GM18870 (cell line): ENCODE results near the gene HOXB8.

Source experiments
- ATAC-seq: cut with Tn5 transposase; IDR thresholded peaks from one replicate; pipeline ENCODE4 v1.9.1; 2021; ENCODE audit warnings: moderate library complexity; ENCODE audit not compliant: unreplicated experiment

Gene HOXB8

DNA sequence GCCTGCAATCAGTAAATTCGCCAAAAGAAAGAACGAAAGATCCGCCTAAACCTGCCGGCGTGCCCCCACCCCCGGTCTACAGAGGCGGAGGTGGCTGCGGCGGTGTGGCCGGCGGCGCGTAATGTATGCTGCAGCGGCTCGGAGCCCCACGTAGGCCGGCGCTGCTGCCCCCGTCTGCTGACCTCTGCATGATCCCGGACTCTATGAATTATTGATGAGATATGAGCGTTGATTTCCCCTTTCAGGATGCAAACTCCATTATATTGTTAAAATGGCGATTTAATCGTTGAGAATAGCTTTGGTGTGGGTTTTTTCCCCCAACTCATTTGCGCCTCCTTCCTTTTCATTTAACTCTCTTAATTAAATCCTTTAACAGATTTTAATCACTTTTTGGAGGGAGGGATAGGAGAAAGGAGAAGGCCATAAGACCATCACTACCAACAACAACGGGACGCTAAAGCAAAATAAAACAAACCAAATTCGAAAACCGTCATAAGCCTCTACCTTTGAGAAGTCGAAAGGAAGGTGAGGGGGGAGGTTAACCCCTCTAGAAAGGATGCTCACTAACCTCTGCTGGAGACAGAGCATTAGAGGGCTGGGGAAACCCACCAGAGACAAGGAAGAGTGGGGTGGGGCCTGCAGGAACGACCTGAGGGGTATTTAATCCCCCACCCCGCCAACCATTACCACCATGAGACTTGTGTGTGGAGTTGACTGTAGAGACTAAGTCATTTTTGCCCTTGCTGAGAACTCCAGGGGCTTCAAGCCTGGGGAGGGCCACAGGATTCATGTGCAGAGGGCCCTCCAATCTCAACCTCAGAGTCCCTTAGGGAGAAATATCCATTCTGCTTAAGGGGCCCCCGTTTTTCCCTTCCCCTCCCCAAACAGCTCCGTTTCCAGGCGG is 28.5 kb downstream of the HOXB8 start:
- ATAC-seq, result no peak

GRCh38 chr17:48584223-48584741 is 30.8 kb downstream of the HOXB8 start:
- ATAC-seq, result no peak

DNA sequence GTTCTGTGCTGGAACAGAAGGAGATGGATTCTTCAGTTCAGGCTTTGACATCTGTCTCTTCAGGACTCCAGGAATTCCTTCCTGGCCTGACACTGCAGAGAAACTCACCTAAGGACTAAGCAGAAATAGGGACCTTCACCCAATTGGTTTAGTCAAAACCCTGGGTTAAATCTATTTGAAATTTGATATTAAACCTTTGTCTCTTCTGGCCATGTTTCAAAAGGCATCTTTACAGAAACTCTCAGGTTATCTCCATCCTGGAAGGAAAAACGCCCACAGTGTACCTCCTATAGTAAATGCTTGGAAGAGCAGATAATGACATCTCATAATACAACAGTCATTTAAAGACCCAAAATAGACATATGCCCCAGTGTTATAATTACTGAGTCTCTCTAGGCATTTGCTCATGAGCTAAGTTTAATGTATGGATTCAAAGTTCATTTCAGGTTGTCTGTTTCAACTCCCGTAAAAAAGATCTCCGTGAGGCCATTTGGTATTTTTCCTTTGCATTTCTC is 31.3 kb downstream of the HOXB8 start:
- ATAC-seq, result no peak

- no peak for ATAC-seq
These were observed 32.4 kb downstream of the HOXB8 start for GRCh38 chr17:48582750-48583069.

DNA sequence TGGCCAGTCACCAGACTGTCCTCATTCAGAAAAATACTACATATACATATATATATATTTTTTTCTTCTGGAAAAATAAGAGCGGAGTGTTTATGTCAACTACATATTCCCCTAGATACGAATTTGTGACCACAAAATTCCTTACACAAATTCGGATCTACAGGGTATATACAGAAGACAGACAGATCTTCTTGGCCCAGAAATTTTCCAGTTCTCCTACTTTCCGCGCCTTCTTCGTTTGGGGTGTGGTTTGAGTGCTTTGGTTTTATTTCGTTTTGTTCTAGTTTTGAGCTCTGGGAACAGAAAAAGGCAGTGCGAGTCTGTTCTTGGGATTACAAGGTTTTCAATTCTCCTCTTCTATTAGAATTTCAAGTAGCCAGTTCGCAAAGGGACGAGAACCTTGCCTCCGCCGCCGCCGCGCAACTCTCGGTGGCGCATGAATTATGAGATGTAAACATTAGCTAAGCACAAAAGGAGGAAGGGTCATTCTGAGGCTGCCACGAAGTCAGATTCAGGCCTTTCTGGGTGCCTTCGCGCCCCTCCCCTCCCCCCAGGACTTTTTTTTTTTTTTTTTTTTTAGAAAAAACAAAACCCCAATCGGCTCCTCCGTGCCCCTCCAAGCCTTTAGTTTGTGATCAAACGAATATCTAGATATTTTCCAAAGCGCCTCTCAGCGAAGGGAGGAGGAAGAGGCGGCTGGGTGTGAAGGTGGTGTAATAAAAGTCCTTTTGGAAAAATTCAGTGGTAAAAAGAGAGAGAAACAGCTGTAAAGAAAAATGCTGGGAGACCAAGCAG is 35.1 kb downstream of the HOXB8 start:
- no peak for ATAC-seq

- no peak for ATAC-seq
These were observed 35.7 kb downstream of the HOXB8 start for GRCh38 chr17:48579471-48579759.

DNA sequence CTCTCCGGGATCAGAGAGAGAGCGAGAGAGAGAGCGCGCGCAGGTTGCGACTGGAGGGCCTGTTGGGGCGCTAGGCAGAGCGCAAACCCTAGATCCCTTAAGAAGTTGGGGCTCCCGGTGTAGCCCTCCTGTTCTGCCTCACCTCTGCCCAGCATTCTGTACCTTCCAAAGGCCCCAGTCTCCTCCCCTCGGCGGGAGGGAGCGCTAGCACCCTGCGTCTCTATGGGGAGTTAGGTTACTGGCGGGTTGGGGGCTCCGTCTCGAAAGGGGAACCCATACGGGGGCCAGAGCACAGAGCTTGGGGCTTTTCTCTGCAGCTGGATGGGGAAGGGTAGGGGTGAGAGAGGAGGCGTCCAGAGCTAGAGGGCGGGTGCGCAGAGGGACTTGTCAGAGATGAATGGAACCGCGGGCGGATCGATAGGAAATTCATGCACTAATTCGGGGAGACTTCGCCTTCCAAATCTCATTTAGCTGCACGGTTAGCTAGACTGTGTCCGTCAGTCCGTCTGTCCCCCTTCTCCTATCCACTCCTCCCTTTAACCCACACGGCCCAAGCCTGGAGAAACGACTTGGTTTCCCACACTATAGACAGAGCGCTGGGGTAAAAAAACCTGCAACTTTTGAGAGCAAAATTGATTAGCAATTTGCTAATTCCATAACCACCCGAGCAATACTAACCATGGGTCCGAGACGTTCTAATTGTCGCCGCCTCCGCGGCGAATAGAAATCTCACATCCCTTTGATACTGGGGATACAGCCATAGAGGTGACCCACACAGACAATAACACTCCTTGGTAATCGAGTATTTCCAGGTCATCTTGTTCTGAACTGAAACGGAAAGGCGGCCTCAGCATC is 36.2 kb downstream of the HOXB8 start:
- ATAC-seq, result no peak

DNA sequence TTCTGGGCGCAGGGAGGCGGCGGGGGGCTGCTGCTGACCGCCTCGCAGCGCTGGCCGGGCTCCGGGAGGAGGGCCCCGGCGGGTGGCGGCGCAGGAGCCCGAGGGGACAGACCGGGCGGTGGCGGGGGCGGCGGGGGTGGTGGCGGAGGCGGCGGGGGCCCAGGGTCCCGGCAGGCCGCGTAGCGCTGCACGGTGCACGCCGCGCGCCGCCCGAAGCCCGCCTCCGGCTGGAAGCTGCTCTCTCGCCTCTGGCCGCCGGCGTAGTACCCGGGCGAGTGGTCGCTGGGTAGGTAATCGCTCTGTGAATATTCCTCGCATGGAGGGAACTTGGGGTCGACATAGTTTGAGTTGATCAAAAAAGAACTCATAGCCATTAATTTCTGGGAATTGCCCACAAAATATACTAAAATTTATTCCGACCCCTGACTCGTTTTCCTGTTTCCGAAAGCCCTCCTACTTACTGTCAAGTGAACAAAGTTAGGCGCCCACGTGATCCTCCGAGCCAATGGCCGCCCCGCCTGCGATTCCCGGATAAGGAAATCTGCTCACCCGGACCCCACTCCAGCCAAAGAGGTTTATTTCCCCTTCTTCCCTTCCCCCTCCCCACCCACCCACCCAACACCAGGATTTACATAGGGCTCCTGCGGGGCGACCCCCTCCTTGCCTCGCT is 37.0 kb downstream of the HOXB8 start, which contains the start of gene HOXB4:
TSS of gene HOXB4 (minus strand) at position 405 of the 670 bp plus-strand sequence. CDS start at position 374, 31 bp downstream.
- ATAC-seq, result no peak

- no peak for ATAC-seq
These were observed 37.7 kb downstream of the HOXB8 start for GRCh38 chr17:48577330-48577945.

DNA sequence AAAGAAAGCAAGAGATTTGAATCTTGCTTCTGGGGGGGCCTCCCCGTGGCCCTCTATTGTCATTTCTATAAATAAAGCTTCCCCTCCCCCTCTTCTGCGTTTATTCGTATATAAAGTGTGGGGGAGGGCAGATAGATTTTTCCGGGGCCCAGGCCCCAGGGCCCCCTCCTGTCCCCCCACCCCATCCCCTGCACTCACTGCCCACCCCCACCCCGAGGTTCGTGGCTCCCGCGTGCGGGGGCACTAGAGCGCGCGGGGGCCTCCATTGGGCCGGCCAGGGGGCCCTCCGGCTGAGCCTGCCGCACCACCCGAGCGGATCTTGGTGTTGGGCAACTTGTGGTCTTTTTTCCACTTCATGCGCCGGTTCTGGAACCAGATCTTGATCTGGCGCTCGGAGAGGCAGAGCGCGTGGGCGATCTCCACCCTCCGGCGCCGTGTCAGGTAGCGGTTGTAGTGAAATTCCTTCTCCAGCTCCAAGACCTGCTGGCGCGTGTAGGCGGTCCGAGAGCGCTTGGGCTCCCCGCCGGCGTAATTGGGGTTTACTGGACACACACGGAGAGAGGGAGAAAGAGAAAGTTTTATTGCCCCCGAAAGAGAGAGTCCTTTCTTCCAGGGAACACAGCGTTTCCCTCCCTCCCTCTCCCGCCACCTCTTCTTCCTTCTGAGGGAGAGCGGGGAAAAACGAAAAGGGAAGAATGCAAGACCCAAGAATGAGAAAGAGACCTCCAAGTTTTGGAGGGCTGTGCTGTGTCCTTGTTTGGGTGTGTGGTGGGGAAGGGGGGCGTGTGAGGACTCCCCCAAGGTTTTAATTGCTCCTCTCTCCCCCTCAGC is 38.4 kb downstream of the HOXB8 start:
- ATAC-seq, result no peak

DNA sequence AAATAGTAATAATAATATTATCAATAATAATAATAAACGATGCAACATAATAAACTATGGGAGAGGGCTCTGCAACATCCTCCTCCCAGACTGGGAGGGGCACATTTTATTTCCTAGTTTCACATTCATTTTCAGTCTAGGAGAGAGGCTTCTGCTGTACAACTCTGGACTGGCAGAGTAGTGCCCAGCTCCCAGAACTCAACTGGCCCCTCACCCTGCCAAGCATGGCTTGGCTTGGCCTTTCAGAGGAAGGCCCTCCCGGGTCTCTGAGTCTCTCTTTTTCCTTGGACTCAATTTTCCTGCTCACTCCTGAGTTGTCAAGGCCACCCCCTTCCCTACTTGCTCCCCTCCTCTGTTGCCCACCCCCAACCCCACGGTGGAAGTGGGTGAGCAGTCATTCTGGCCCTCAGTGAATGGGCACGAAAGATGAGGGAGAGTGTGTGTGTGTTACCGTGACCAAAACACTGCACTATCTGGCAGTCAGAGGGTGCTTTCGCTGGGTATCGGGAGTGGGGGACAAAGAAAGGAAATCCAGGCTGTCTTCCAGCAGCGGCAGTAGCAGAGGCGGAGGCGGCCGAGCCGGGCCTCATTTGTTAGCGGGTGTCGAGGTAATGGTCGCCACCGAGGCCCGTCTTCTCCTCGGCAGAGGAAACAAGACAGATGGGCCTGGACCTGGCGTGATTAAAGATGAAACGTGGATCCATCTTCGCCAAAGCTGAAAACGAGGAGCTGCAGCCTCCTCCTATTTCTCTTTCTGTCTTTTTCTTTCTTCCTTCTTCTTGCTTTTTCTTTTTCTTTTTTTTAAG is 39.2 kb downstream of the HOXB8 start:
- ATAC-seq, result no peak

GRCh38 chr17:48575066-48575582 is 40.0 kb downstream of the HOXB8 start:
- ATAC-seq, result no peak

GRCh38 chr17:48574505-48575065 is 40.5 kb downstream of the HOXB8 start:
- ATAC-seq, result no peak

DNA sequence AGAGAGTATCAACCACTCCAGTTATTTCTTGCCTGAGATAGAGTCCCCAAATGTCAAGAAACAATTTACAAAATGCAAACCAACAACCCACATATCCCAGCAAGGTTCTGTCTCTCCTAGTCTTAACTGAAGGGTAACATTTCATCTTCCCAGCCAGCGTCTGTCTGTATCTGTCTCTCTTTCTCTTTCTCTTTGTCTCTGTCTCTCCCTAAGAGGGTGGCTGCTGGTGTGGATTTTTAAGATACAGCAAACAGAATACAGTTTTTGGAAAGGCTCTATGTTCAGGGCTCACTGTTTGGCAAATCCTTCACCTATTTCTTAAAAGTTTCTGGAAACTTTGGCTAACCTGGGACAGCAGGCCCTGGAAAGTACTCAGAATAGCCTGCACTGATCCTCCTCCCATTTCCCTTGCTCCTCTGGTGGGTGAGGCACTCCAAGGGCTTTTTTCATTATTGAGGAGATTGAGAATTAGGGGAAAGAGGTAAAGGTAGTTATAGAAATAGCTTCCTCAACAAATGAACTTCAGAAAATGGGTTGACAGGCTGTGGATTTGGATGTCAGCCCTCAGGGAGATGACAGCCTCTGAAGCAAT is 43.2 kb downstream of the HOXB8 start:
- ATAC-seq, result no peak

- no peak for ATAC-seq
These were observed 43.9 kb downstream of the HOXB8 start for GRCh38 chr17:48571024-48571818.

- ATAC-seq, result no peak
These were observed 44.6 kb downstream of the HOXB8 start for GRCh38 chr17:48570325-48571023.
